HUES64 (cell line): ENCODE results near the gene EHD2.
"Not testable (repeated sequence)": the region's sequence is repeated elsewhere in the genome, so short reads cannot be mapped to it uniquely, and the experiment has no call there.

ENCODE experiments used
- H3K27ac ChIP-seq: 2 replicates; pipeline ENCODE4 v1.7.0; 2013; ENCODE audit warnings: low read depth, low read length, inconsistent platforms
- H3K27me3 ChIP-seq: 2 replicates; pipeline ENCODE4 v1.6.1; 2013; ENCODE audit warnings: mild to moderate bottlenecking, low read length; ENCODE audit not compliant: insufficient read depth
- H3K36me3 ChIP-seq: 2 replicates; pipeline ENCODE4 v1.6.1; 2013; ENCODE audit warnings: mild to moderate bottlenecking, low read length; ENCODE audit not compliant: insufficient read depth
- H3K4me1 ChIP-seq: 2 replicates; pipeline ENCODE4 v1.6.1; 2013; ENCODE audit warnings: mild to moderate bottlenecking, low read length, moderate library complexity; ENCODE audit not compliant: insufficient read depth
- H3K4me3 ChIP-seq: 2 replicates; pipeline ENCODE4 v1.5.1; 2013; ENCODE audit warnings: mild to moderate bottlenecking, low read length, moderate library complexity
- H3K9ac ChIP-seq: 2 replicates; pipeline ENCODE4 v1.6.1; 2013; ENCODE audit warnings: mild to moderate bottlenecking, low read depth, low read length
- H3K9me3 ChIP-seq: 2 replicates; pipeline ENCODE4 v1.6.1; 2013; ENCODE audit warnings: low read depth, low read length; ENCODE audit not compliant: insufficient read depth
- WGBS: fragments of 150-250, 120-280 bp; methylation state at CpG from one replicate; pipeline ENCODE4 v1.1.7; 2013; ENCODE audit warnings: missing lambda C conversion rate; 5-methylcytosine and 5-hydroxymethylcytosine counted together

Gene EHD2

GRCh38 chr19:47778049-47778953, 65.1 kb downstream of the EHD2 start, which contains the start of gene SELENOW:
SELENOW (plus strand) TSS chr19:47778703; CDS start chr19:47778786, 83 bp downstream.
- peak within 1 kb of the TSS; percentile 100 for H3K27ac ChIP-seq
- no peaks in the 10 kb centered on the region for H3K9me3 ChIP-seq
- WGBS = under 1% methylated on average over 65 of the region's 65 CpGs
- no peaks in the 10 kb centered on the region for H3K27me3 ChIP-seq
- H3K9ac ChIP-seq = peak within 1 kb of the TSS; percentile 100
- peaks cover 4% of the 10 kb centered on the region; the same call in 1 of the 2 replicates for H3K4me1 ChIP-seq
- peak within 1 kb of the TSS; percentile 76 for H3K4me3 ChIP-seq
- peaks cover 24% of the 10 kb centered on the region for H3K36me3 ChIP-seq

GRCh38 chr19:47778954-47779351, 65.7 kb downstream of the EHD2 start:
- Histone ChIP-seq H3K36me3 (peaks cover 30% of the 10 kb centered on the region), H3K27ac (peak overlapping the region; percentile 100)

GRCh38 chr19:47779524-47780214, 66.4 kb downstream of the EHD2 start:
- Histone ChIP-seq H3K4me1 (peaks cover 4% of the 10 kb centered on the region; the same call in 1 of the 2 replicates), H3K36me3 (peaks cover 37% of the 10 kb centered on the region), H3K9me3 (no peaks in the 10 kb centered on the region), H3K4me3 (peak overlapping the region; percentile 76), H3K9ac (peak overlapping the region; percentile 100), H3K27ac (no peak overlapping the region), H3K27me3 (no peaks in the 10 kb centered on the region)
- 81% methylated on average over 24 of the region's 24 CpGs for WGBS

More at GRCh38 chr19:47778954-47779351, 65.7 kb downstream of the EHD2 start:
- Histone ChIP-seq H3K9ac (peak overlapping the region; percentile 100), H3K4me3 (peak overlapping the region; percentile 76), H3K4me1 (peaks cover 4% of the 10 kb centered on the region; the same call in 1 of the 2 replicates), H3K9me3 (no peaks in the 10 kb centered on the region), H3K27me3 (no peaks in the 10 kb centered on the region)
- WGBS = 3% methylated on average over 20 of the region's 20 CpGs

- H3K27ac ChIP-seq = no peak overlapping the region
Measured at GRCh38 chr19:47780215-47780551, 67.0 kb downstream of the EHD2 start.

GRCh38 chr19:47781590-47782262, 68.5 kb downstream of the EHD2 start:
- WGBS = 94% methylated on average over 9 of the region's 9 CpGs
- H3K9ac ChIP-seq = no peak overlapping the region
- H3K4me1 ChIP-seq = no peaks in the 10 kb centered on the region; the same call in 1 of the 2 replicates
- no peaks in the 10 kb centered on the region for H3K9me3 ChIP-seq
- no peak overlapping the region for H3K27ac ChIP-seq
- H3K4me3 ChIP-seq = no peak overlapping the region
- H3K36me3 ChIP-seq = peaks cover 50% of the 10 kb centered on the region
- H3K27me3 ChIP-seq = no peaks in the 10 kb centered on the region

More at GRCh38 chr19:47780215-47780551, 67.0 kb downstream of the EHD2 start:
- Histone ChIP-seq H3K4me3 (peak overlapping the region; percentile 76; the same call in 1 of the 2 replicates), H3K27me3 (no peaks in the 10 kb centered on the region), H3K36me3 (peaks cover 42% of the 10 kb centered on the region), H3K9me3 (no peaks in the 10 kb centered on the region), H3K9ac (0 out of 2 replicates have a peak overlapping the region, but pooled peaks have one; percentile 33), H3K4me1 (peaks cover 4% of the 10 kb centered on the region; the same call in 1 of the 2 replicates)
- WGBS = 84% methylated on average over 6 of the region's 9 CpGs

DNA sequence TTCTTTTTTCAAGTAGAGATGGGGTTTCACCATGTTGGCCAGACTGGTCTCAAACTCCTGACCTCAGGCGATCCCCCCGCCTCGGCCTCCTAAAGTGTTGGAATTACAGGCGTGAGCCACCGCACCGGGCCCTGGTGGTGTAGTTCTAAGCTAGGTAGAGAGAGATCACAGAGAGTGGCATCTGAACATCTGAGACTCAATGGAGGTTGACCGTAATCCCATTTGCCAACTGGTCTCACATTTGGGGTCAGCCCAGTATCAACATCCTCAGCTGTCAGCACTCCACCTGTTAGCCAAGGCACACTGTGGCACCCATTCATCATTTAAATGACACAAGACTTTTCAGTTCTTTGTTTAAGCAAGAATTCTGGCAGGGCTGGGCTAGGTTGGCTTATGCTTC, 73.3 kb downstream of the EHD2 start:
- Histone ChIP-seq H3K9me3 (no peaks in the 10 kb centered on the region), H3K27ac (no peak overlapping the region), H3K36me3 (peaks cover 40% of the 10 kb centered on the region), H3K27me3 (no peaks in the 10 kb centered on the region), H3K4me3 (no peak overlapping the region), H3K4me1 (0 out of 2 replicates have a peak, but pooled peaks cover 3% of the 10 kb centered on the region), H3K9ac (no peak overlapping the region)
- 93% methylated on average over 7 of the region's 7 CpGs for WGBS

DNA sequence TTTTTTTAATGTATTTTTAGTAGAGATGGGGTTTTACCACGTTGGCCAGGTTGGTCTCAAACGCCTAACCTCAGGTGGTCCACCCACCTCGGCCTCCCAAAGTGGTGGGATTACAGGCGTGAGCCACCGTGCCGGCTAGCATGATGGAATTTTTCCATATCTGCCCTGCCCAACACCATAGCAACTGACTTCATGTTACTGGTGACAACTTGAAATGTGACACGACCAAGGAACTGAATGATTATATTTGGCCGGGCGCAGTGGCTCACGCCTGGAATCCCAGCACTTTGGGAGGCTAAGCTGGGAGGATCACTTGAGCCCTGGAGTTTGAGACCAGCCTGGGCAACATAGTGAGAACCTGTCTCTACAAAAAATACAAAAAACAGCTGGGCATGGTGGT, 74.1 kb downstream of the EHD2 start:
- H3K36me3 ChIP-seq = peaks cover 33% of the 10 kb centered on the region
- WGBS = 95% methylated on average over 10 of the region's 10 CpGs
- not testable (repeated sequence) for H3K4me1 ChIP-seq, H3K9ac ChIP-seq, H3K9me3 ChIP-seq, H3K27me3 ChIP-seq, H3K4me3 ChIP-seq, H3K27ac ChIP-seq

DNA sequence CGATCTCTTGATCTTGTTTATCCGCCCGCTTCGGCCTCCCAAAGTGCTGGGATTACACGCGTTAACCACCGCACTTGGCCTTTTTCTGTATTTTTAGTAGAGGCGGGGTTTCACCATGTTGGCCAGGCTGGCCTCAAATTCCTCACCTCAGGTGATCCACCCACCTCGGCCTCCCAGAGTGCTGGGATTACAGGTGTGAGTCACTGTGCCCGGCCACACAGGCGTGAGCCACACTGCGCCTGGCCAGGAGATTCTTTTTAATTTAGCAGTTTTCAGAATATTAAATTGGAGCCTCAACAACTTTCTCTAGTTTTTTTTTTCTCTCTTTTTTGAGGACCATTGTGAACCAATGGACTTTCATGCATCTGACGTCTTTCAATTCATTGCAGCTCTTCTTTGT, 76.6 kb downstream of the EHD2 start:
- H3K4me3 ChIP-seq, H3K9me3 ChIP-seq, H3K9ac ChIP-seq, H3K27me3 ChIP-seq, H3K4me1 ChIP-seq: not testable (repeated sequence)
- Histone ChIP-seq H3K36me3 (peaks cover 11% of the 10 kb centered on the region), H3K27ac (peak overlapping the region; percentile 17; the same call in 1 of the 2 replicates)
- 79% methylated on average over 13 of the region's 13 CpGs for WGBS

DNA sequence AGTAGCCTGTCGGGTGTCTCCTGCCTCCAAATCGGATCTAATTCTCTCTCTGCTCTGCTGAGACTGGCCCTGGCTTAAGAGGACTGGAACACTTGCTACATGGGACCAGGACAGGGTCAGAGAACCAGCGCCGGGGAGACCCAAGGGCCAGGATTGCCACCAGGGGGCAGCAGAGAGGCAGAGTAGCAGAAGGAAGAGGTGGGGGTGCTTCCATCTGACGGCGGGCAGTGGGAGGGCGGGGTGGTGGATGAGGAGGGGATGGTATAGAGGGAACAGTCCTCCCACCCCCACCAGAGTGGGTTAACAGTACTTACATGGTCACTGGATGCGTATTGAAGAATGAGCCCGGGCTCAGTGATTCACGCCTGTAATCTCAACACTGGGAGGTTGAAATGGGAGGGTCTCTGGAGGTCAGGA, 77.2 kb downstream of the EHD2 start:
- 19% methylated on average over 10 of the region's 10 CpGs for WGBS
- H3K9ac ChIP-seq = no peak overlapping the region
- peak overlapping the region; percentile 17; the same call in 1 of the 2 replicates for H3K27ac ChIP-seq
- 0 out of 2 replicates have a peak, but pooled peaks cover 3% of the 10 kb centered on the region for H3K4me1 ChIP-seq
- no peaks in the 10 kb centered on the region for H3K27me3 ChIP-seq
- H3K4me3 ChIP-seq = no peak overlapping the region
- peaks cover 6% of the 10 kb centered on the region for H3K36me3 ChIP-seq
- H3K9me3 ChIP-seq = 0 out of 2 replicates have a peak, but pooled peaks cover 6% of the 10 kb centered on the region

- 0 out of 2 replicates have a peak, but pooled peaks cover 6% of the 10 kb centered on the region for H3K9me3 ChIP-seq
- WGBS = 100% methylated on average over 1 of the region's 1 CpG
- H3K4me3 ChIP-seq = no peak overlapping the region
- H3K9ac ChIP-seq = no peak overlapping the region
- H3K36me3 ChIP-seq = no peaks in the 10 kb centered on the region
- H3K27ac ChIP-seq = no peak overlapping the region
- H3K4me1 ChIP-seq = 0 out of 2 replicates have a peak, but pooled peaks cover 3% of the 10 kb centered on the region
- no peaks in the 10 kb centered on the region for H3K27me3 ChIP-seq
Measured at GRCh38 chr19:47792616-47793015, 79.4 kb downstream of the EHD2 start.
